Middle frontal gyrus (tissue), 1 donor: ENCODE data around the gene TBC1D16.
"Not testable (repeated sequence)": the region's sequence is repeated elsewhere in the genome, so short reads cannot be mapped to it uniquely, and the experiment has no call there.

Experiments used
- DNase-seq: peaks from one replicate; pipeline ENCODE4 v3.0.0-alpha.2; 2015; ENCODE audit warnings: low spot score; ENCODE audit errors: extremely low spot score

Gene TBC1D16

DNA sequence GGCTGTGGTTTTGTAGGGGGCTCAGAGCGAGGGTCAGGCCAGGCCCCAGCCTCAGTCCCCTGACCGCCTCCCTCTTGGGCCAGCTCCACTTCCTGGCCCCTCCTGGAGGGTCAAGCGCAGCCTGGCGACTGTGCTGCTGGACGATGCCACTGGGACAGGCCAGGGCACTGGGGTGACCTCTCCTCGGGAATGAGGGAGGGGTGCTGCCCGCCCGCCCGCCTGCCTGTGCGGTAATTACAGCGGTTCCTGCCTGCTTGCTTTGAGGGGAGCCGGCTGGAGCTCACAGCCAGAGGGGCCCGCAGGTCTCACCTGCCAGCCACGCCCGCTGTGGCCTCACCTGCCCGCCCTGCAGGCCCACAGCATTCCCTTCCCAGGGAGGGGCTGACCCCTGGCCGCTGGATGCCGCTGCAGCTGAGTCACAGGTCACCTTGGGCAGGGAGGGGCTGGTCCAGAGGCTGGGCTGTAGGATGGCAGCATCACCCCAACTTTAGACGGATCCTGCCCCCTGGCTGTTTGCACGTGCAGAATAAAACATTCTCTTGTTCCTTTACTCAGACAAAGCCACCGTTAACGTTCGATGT is 119.7 kb downstream of the TBC1D16 start:
- DNase-seq = no peak

DNA sequence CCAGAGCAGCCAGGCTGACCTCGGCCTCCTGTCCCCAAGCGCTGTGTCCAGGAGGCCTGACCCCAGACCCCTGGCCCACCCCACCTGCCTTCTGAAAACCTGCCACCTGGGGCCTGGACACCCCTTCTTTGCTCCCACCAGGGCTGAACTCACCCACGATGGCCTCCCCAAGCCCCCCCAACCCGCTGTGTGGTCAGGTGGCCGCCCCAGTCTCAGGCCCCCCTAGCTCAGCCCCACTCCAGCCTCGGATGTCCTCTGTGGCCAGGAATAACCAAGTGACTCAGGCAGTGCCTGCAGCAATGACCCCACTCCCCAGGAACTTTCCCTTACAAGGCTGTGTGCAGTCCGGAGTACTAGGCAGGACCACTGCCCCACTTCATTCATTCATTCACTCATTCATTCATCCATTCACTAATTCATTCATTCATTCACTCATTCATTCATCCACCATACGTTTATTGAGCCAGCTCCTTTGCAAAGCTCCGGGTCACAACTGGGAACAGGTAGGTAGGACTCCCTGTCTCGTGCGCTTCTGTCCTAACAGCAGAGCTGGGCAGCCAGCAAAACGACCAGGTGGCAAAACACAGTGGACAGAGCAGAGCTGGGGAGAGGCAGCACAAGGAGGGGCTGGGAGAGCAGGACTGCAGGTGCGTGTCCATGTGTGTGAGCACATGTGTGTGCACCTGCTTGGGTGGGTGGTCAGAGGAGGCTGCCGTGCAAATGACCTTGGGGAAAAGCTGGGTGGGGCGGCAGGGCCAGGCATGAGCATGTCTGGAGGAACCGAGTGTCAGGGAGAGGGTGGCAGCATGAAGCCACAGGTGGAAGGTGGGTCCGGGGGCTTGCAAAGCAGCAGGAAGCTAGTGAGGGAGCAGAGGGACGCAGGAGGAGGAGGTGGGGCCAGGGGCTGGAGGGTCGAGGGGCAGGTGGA is 120.6 kb downstream of the TBC1D16 start:
- DNase-seq = no peak

DNA sequence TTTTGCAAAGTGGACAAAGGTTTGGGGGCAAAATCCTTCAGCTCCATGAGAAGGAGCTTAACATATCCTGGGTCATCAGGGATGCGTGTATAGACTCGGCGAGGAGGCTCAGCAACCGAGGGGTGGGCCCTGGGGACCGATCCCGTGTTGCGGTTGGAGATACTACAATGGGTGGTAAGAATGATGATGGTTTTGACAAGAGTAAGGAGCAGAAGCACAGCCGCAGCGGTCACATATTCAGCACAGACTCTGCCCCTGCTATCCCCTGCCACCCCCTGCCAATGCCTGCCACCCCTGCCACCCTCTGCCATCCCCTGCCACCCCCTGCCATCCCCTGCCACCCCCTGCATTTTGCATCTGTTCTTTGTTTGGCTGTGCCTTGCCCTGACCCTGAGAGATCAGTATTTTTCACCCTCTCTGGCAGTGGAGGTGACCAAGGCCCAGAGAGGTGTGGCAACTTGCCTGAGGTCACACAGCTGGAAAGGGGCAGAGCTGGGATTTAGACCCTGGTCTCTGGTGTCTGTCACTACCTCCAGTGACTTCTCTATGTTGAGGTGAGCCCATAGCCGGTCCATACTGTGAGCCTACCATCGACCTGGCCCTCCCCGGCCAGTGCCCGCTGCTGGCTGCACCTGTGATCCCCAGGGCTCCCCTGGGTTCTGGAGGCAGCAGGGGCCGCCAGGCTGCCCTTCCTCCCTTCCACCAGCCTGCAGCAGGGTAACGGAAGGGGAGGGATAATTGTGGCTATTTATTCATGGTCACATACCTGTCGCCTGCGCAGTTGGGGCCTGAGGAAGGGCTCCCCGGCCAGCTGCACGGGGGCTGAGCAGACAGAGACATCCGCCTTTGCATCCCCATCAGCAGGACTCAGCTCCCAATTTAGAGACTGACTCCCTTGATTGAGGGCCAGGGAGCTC is 121.5 kb downstream of the TBC1D16 start:
- no peak for DNase-seq

DNA sequence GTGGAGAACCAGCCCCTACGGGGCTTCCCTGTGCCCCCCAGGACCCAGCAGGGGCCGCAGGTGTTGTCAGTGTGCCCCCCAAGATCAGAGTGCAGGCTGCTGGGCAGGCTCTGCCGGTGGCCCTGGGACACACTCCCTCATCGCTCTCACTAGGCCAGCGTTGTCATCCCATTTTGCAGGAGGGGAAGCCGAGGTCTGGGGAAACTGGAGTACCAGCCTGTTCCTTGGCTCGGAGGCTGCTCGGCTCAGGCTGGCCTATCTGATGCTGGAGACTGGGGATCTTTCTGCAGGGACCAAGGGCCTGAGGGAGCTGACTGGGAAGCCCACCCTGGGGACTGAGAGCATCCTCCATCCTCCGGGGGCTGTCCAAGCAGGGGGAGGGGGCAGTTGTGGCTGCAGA is 122.2 kb downstream of the TBC1D16 start:
- DNase-seq = no peak

DNA sequence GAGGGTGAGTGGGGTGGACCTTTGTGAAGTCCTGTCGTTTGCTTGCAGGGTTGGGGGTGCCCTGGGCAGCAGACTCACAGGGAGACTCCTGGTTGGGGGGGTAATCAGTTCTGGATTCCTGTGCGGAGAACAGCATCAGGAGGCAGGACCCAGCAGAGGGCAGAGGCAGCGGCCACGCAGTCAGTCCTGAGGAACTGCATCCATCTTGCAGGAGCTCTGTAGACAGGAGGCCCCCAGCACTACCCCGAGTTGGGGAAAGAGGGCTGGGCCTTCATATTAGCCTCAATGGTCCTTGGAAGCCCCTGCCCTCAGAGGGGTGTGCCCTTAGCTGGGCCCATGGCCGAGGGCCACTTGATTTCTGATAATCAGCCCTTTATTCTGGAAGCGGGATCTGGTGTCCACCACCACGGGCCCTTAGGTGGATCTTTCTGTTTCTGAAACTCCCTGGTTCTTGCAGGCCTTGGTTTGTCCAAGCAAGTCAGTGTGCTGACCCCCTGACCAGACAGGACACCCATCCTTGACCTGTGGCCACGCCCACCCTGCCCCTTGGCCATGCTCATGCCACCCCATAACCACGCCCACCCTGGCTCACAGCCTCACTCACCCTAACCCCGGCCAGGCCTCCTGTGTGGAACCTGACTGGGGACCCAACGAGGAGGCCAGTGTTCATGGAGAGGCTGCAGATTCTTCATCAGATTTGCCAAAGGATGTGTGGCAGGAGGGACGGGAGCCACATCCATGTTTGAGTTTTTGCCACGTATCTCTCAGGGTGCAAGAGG is 122.9 kb downstream of the TBC1D16 start:
- no peak for DNase-seq

DNA sequence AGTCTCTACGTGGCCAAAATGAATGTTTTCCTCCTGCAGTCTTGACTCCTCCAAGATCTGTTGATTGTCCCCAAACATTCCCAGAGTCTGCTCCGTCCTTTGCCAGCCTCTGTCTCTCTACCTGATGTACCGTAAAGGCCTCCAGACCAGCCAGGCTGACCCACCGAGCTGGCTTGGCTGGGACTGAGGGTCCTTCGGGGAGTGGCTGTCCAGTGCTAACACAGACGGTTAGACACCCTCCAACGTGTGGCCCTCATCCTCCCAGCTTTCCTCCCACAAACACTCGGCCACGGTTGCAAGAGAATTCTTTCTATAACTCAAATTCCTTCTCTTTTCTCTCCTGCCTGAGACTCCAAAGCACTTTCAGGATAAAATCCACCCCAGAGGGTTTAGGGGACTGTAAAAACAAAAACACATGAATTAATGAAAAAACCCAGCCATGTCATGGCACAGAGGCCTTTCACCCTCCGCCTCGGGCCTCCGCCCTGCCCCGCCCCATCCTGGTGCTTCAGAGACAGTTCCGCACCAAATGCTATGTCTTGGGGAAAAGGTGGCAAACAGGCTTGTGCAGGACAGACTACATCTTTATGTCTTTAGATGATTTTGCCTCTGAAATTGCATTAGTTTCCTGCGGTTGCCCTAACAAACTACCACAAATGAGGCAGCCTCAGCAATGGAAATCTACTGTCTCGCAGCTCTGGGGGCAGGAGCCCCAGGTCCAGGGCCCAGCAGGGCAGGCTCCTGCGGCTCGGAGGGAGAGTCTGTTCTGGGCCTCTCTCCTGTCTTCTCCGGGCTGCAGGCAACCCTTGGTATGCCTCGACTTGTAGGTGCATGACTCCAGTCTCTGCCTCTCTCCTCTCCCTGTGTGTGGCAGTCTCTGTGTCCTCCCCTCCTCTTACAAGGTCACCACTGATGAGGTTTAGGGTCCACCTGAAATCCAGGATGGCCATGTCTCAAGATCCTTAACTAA is 124.0 kb downstream of the TBC1D16 start:
- DNase-seq = no peak

DNA sequence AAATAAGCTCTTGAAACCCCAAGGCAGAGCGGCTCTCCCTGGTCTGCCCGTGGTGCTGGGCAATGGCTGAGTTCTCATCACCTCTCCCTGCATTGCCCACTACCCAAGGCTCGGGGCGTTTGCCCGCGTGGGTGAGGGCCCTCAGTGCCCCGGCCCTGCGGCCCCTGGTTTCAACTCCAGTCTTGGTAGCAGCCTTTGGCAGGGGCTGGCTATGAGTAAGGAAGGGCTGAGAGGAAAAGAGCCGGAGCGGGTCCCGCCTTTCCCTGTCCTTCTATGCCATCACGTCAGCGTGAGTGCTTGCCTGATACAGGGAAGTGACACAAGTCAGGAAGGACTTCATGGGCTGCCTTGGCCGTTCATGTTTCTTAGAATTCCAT is 124.7 kb downstream of the TBC1D16 start:
- DNase-seq = no peak

DNA sequence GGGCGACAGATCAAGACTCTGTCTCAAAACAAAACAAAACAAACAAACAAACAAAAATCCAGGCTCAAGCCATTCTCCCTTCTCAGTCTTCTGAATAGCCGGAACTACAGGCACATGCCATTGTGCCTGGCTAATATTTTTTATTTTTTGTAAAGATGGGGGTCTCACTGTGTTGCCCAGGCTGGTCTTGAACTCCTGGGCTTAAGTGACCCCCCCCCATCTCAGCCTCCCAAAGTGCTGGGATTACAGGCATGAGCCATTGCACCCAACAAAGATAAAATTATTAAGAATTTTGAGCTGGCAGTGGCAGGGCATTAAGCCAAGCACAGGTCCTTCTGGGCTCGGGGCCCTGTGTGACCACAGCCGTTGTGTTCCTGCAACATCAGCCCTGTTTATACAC is 126.6 kb downstream of the TBC1D16 start:
- no peak for DNase-seq

DNA sequence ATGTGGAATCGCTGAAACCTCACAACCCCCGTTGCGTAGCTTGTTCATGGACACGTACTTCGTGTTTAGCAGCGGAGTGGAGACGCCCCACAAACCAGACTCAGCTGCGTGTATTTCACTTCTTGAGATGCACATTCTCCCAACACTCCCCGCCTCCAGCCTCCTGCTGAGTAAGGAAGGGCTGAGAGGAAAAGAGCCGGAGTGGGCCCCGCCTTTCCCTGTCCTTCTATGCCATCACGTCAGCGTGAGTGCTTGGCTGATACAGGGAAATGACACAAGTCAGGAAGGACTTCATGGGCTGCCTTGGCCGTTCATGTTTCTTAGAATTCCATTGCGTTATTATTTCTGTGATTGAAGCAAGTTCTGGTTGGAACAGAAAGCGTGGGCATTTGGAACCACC is 127.8 kb downstream of the TBC1D16 start:
- DNase-seq = no peak

DNA sequence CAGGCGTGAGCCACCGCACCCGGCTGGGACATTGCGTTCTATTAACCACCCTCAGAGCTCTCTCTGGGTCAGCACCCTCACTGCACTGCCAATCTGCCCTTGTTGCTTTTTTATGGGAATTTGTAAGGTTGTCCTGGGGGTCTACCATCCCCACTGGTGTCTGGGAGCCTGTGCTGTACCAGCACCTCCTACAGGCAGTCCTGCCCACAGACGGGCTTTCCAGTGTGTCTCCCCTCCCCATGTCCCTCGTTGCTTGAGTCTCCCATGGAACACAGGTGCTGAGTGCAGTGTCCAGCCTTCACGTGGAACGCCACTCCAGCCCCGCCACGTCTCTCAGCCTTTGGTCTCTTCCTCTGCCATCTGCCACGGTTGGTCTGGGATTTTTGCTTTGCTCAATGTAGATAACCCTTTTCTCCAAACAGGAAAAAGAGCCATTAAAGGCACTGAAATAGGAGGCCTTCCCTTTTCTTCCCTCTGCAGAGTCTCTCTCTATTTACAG is 128.4 kb downstream of the TBC1D16 start:
- no peak for DNase-seq

DNA sequence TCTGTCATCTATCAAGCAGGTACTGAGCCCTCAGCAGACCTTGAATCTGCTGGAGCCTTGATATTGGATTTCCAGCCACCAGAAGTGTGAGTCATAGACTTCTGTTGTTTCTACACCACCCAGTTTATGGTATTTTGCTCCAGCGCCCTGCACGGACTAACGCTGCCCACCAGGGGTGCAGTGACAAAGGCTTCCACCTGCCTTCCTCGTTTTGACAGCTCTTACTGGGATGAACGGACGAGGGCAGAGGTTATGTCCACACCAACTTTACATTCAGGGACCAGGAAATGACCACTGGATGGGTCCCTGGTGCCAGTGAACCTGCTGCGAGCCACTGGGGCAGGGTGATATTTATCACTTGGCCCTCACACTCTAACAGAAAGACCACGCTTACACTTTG is 129.8 kb downstream of the TBC1D16 start:
- no peak for DNase-seq

DNA sequence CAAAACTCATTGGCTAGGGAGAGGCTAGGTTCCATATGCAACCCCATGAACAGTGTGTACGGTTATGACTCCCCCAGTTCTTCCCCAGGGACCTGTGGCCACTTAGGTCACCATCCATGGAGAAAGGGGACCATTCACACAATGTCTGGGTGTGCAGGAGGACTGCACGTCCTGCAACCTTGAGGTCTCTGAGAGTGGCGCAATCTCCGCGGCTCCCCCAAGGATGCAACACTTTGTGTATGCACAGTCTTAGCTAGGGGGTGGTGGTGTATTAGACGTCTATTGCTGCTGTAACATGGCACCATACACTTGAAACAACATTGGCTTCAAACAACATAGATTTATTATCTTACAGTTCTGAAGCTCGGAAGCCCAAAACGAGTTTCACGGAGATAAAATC is 130.8 kb downstream of the TBC1D16 start:
- DNase-seq = no peak

DNA sequence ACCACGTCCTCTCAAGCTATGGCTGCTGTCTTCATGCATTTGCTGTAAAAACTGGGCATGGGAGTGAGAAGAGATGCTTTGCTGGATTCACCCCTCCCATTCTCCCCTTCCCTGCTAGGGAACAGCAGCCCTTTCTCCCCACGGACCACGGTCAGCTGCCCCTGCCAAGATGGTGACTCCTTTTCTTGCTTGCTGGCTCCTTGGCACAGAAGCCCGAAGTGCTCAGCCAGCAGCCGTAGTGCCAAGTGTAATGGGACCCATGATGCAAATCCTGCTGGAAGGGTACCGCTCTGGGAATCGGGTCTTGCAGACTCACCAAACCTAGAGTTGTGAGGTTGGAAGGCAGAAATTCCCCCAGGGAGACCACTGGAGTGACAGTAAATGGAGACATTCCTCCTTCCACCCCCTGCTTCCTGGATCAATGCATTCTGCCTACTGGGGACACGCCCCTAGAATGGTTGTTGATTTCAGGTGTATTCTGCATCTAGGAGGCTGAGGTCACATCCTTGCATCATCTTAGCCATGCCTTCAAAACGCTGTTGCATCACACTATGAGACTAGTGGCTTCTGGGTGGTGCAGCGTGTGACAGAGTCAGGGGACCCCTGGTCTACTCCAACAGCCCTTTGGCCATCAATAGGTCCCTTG is 133.4 kb downstream of the TBC1D16 start:
- DNase-seq = no peak

DNA sequence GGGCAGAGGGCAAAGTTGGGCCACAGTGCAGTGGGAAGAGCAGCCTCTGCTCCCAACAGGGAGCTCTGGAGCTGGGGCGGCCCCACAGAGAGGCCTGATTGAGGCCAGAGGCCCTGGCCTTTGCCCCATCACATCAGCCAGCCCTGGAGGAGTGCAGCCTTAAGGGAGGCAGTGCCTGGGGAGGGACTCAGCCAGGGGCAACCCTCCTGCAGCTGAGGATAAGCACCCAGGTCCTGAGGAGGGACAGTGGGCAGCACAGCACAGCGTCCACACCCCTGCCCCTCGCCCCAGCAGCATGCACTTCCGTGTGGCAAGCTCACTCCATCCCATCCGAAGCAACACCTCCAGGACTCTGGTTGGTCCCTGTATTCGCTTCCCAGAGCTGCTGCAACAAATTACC is 134.5 kb downstream of the TBC1D16 start:
- DNase-seq = no peak

DNA sequence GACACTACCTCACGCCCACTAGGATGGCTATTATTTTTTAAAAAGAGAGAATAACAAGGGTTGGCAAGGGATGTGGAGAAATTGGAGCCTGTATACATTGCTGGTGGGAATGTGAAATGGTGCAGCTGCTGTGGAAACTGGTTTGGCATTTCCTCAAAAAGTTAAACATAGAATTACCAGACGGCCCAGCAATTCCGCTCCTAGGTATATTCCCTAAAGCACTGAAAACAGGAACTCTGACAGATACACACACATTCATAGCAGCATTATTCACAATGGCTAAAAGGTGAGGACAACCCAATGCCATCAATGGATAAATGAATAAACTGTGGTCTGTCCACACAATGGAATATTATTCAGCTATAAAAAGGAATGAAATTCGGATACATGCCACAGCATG is 136.1 kb downstream of the TBC1D16 start:
- no peak for DNase-seq

DNA sequence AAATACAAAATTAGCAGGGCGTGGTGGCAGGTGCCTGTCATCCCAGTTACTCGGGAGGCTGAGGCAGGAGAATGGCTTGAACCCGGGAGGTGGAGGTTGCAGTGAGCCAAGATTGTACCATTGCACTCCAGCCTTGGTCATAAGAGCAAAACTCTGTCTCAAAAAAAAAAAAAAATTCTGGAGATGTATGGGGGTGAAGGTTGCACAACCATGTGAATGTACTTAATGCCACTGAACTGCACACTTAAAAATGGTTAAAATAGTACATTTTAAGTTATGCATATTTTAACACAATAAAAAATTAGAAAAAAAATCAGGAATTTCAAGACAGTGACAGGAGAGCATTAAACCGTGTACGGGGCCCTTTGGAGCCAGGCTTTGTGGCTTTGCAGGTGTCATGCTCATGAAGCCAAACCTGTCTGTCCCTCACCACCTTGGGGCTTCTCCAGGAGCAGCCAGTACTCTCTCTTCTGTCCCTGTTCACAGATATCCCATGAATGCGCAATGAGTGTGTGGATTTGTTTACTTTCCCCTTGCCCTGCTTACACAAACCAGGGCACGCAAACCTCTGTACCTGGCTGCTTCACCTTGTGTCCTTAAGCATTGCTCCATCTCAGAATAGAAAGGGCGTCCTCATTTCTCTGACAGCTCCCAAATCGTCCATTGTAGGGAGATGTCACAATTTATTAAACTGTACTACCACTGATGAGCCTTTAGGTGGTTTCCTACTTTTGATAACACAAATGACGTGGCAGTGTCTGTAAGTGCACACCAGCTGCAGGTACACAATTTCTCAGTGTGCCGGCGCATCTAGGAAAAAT is 138.2 kb downstream of the TBC1D16 start:
- no peak for DNase-seq

DNA sequence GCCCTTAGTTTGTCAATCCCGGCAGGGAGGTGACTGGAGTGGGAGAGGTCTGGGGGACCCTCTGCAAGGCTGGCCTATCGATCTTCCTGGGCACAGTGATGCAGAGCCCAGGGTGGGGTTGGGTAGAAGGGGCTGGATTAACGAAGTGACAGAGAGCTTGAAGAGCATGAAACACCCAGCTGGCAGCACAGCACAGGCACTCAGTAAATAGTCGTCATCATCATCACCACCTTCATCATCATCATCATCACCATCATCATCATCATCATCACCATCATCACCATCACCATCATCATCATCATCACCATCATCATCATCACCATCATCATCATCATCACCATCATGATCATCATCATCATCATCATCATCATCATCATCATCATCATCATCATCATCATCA is 142.2 kb downstream of the TBC1D16 start:
- not testable (repeated sequence) for DNase-seq

DNA sequence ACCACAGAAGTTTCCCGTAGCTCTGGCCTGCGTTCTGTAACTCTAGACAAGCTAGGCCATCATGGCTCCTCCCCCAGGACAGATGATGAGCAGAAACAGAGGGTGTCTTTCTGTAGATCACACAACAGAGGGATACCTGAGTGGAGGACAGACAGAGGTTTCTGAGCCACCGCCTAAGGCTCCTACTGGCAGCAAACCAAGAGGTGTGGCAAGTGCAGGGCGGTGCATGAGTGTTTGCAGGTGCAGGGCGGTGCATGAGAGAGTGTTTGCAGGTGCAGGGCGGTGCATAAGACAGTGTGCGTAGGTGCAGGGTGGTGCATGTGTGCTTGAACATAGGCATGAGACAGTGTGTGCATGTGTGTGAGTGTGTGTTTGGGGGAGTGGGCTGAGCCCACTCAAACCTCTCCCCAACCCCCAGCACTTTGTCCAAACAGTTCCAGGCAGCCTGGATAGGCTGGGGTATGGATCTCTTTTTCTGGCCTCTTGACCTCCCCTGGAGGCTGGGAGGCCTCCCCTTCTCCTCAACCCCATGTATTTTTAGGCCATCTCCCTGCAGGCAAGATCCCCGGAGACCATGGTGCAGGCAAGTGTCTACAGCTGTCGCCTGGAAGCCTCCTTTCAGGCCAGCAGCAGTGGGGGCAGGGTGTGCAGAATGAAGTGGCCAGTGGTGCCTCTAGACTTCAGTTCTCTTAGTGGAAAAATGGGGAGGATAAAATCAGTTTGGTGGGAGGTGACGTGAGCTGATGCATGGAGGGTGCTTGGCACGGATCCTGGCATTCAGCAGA is 143.0 kb downstream of the TBC1D16 start:
- DNase-seq = no peak
